KG1 (cell line): ENCODE data around the gene TXNRD3.
"Not testable (repeated sequence)": the region's sequence is repeated elsewhere in the genome, so short reads cannot be mapped to it uniquely, and the experiment has no call there.

ENCODE experiments used
- DNase-seq: peaks from one replicate; lab custom pipeline; 2025; lab: John Stamatoyannopoulos, UW

TXNRD3 gene

DNA sequence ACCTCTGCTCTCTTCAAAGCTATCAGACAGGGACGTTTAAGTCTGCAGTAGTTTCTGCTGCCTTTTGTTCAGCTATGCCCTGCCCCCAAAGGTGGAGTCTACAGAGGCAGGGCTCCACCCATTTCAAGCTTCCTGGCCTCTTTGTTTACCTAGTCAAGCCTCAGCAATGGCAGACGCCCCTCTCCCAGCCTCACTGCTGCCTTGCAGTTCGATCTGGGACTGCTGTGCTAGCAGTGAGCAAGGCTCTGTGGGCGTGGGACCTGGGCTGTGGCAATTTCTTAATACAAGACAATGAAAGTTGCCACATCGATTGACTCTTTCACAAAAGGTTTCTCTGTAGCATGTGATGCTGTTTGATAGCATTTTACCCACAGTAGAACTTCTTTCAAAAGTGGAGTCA, 63.4 kb downstream of the TXNRD3 start:
- DNase-seq, result not testable (repeated sequence)

DNA sequence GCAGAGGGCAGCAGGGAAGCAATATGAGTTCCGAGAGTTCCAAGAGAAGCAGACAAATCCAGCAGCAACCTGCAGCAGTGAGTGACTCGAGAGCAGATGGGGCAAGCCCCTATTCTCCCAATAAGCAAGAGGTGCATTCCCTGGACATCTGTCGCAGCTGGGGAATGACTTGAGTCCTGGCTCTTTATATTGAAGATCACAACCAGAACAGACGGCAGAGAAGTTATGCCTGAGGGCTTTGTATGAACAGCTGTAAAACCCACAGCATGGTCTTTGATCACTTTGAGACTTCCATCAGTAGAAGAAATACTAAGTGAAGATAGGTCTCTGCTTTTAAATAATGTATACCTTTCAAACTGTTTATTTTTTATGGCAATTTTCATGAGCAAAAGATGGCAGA, 72.6 kb downstream of the TXNRD3 start:
- no peak for DNase-seq

DNA sequence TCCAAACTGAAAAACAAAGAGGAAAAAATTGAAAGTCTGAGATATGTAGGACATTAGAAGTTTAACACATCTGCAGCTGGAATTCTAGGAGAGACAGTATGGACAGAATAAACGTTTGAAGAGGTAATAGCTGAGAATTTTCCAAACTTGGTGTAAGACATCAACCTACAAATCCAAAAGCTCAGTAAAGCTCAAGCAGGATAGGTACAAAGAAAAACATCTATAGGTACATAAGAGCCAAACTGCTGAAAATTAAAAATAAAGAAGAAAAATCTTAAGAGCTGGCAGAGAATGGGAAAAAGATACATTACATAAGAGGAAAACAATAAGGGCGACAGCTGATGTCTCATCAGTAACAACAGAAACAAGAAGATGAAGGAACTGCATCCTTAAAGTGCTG, 73.4 kb downstream of the TXNRD3 start:
- DNase-seq, result no peak

DNA sequence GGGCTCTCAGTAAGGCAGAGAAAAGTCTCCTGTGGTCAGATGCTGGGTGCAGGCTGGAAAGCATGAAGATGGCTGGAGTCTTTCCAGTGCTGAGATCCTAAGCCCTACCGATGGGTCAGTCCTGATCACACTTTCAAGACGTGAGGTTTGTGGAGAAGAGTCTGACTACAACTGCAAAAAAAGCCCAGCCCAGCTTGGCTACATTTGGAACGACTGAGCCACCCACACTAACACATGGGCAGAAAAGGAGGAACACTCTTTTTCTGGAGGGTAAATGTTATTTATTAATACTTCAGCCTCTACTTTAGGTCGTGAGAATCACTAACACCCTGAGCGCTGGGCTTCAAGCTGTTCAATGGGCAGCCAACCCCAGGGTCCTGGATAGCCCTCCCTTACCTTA, 74.2 kb downstream of the TXNRD3 start:
- DNase-seq, result no peak

DNA sequence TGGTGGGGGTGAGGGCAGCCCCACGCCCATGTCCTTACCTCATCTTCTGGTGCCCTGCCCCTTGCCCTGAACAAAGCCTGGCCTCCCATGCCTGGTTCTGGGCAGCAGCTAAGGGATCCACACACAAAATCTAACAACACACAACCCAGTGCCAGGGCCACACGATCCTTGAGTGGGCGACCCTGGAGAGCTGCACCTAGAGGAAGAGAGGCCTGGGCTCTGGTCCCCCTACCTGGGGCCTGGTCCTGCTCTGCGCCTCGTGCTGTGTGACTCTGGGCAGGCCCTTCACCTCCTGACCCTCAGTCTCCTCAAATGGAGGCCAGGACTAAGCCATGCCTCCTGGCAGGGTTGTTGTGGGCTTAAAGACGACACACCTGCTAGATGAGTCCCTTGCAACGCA, 76.2 kb downstream of the TXNRD3 start:
- no peak for DNase-seq

DNA sequence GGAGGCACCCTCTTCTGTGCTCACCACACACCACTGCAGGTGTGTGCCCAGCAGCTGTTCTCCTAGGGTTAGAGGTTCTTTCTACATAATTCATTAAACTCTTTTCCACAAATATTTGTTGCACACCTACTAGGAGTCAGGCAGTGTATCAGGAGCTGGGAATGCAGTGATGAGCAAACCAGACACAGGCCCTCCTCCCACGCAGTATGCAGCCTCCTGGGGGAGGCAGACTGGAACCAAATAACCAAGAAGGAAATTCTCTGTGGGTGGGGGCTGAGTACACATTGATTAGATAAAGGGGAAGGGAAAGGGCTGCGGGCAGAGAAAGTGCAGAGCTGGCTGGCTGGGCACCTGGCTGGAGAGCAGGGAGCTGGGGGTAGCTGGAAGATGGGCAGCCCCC, 77.7 kb downstream of the TXNRD3 start:
- no peak for DNase-seq

DNA sequence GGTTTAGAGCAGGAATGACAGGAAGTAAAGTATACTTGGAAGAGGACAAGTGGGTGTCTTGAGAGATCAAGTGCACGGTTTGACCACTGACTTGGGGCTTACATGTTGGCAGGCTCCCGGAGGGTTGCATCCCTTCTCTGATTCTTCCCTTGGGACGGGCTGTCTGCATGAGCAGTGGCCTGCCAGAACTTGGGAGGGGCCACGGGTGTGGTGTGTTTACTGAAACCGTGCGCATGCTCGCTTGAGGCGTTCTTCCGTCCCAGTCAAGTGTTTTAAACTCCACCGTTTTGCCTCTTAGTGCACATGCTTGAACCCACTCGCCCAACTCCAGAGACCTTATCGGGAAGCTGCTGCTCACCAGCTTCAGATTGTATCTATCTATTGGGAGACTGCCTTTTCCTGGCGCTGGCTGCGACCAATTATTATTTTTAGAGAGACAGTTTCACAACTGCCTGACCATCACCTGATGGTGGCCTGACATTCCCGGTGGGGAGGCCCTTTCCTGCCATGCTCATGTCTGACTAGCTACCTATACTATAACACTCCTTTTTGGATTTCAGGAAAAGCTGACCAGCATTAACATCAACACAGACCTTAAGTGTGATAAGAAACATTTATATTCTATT, 81.3 kb downstream of the TXNRD3 start:
- DNase-seq, result no peak

DNA sequence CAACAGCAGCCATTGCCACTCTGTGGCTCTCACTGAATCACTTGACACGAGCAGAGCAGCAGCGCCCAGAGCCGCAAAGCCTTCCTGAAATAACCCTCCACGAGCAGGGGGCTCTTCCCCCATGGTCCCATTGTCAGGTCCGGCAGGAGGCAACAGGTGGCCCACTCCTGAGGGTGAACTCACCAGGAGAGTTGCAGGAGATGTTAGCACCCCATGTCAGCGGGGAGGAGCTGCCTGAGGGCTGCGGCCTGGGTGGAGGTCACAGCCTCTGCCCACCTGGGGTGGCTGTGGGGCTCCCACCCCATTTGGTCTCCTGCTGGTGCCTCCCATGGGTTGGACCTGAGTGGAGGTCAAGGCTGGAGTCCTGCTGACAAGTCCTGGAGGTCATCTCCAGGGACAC, 83.8 kb downstream of the TXNRD3 start:
- no peak for DNase-seq

DNA sequence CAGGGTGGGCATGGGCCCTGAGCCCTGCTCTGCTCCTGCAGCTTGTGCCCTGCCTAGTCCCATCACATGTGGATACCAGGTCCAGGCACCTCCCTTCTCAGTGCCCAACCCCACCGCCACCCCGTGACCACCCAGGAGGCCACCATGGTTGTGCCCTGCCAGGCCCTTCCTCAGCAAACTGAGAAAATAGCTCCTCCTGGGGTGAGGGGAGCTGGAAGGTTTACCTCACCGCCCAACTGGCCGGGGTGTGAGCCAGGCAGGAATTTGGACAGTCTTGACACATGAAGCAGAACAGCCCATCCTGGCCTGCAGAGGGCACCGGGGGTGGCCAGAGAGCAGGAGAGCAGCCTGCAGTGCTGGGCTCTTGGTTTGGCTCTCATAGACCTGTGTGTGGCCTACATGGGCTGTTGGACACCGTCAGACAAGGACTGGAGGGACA, 84.8 kb downstream of the TXNRD3 start:
- no peak for DNase-seq

DNA sequence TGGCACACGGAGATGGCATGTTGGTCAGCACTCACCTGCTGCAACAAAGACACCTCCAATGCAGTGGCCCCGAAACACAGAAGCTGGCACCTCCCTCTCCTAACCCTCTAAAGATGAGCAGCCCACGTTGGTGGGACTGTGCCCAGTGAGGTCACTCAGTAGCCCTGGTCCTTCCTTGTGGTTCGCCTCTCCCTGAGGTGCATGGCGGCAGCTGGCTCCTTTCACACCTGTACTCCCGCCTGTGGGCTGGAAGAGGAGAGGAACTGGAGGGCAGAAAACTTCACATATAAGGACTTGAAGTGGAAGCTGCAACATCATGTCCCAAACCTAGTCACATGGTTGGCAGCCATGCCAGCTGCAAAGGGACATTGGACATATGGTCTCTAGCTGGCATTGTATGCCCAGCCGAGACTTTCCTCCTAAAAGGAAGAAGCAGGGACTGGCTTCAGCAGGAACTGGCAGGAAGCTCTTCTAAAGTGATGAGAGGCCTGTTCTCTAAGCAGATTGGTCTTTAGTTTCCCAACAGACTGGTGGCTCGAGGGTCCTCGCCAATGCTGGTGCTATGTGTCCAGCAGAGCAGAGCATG, 85.4 kb downstream of the TXNRD3 start:
- no peak for DNase-seq

DNA sequence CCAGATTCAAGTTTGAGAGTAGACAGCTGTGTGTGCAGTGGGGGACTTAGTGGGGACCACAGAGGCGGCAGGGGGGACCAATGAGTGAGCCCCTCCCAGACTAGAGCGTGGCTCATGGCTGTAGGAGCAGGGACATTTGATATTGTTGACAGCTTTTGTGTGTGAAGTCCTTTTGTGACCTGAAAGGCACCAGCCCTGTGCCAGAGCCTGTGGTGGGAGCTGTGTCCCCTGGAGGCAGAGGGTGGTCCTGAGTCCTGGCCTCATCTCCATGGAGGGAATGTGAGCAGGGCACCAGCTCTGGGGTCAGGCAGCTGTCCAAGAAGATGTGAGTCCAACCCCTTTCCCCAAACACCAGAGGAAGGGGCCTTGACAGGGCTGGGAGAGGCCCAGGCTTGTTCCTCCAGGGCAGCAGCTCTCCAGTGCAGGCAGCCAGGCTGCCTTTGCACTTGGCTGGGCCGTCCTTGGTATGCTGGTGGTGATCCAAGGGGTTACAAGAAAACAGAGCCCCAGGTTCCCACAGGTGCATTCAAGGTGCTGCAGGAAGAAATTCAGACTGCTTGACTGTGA, 86.1 kb downstream of the TXNRD3 start:
- DNase-seq, result no peak

DNA sequence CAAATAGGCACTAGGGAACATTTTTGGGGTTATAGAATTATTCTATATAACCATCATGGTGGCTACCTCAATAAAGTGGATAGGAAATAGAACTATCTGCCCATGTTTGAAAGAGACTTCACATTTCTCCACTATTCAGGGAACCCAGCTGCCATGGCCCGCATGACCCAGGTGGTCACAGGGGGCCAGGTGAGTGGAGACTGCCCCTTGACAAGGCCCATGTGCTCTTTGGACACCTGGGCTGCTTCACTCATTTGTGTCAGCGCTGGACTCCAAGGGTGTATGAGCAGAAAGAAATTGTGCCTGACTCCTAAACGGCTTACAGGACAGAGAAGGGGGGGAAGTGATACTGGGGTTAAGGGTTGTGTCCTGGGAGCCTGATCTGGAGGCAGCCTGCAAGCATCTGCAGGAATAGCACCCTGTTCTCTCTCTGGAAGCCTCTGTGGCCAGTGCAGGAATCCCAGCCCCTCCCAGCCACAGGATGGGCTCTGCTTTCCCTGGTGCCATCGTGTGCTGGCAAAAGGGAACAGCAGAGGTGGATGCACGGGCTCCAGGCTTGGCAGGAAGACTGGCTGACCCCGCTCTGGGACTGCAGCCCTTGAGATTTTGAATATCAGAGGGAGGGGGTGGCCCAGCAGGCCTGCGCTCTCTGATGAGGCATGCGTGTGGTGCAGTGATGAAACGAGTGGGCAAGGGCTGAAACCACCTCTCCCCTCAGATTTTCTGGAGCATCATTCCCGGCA, 87.1 kb downstream of the TXNRD3 start:
- no peak for DNase-seq

DNA sequence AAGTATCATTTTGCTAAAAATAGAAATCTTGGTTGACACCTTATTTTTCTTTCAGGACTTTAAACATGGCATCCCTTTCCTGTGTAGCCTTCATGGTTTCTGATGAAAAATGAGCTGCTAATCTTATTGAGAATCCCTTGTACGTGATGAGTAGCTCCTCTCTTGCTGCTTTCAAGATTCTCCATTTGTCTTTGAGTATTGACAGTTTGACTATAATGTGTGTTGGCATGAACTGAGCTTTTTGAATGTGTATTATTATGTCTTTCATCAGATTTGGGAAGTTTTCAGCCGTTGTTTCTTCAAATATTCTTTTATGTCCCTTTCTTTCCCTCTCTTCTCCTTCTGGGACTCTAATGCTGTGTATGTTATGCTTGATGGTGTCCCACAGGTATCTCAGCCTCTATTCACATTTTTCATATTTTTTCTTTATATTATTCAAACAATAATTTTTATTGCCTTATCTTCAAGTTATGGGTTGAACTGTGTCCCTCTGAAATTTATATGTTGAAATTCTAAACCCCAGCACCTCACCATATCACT, 92.1 kb downstream of the TXNRD3 start:
- no peak for DNase-seq

DNA sequence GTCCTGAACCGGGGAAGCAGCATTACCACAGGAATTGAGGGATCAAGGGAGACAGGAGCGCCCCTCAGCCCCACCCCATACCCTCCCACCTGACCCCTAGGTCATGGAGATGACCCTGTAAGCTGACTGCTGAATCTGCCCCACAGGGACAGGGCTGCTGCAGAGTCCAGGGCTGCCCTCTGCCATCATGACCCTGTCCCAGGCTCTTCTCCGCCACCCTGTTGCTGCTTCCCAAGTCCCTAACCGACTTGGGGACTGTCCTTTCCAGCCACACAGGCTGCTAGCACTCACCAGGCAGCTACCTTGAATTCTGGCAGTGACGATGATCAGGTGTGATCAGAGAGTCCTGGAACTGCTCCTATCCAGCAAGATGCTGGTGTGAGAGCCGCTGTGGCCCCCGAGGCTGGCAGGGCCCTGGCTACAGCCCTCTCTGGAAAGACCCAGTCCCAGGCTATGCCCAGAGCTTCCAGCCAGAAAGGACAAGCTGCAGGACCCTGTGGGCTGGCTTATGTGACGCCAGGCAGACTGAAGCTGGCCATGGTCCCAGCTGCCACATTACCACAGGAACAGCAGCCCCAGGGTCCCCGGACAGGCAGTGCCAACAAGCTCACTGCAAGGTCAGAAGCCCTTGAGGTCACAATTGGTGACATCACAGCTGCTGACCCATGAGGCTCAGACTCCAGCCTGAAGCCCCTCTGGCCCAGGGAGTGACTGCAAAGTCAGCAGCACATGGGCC, 96.4 kb downstream of the TXNRD3 start, which contains the start of gene C3orf22:
Gene C3orf22 (minus strand): TSS at position 597 of the 736 bp plus-strand sequence. CDS start 5,542 bp downstream, outside the sequence.
- DNase-seq, result no peak

DNA sequence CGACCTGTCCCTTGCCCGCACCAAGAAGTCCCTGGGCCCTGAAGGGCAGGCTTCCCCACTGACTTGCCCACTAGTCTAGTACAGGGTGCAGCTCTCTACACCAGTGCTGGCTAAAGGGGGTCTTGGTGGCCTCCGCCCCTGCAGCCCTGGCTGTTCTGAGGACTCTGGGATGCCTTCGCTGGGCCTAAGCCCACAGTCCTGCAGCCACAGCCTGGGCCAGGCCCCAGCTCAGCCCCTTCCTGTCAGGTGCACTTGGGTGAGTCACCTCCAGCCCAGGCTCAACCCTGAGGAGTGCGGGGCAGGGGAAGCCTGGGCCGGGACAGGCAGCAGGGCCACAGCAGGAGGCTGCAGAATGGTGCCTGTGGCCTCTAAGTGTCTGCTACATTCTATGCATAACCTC, 97.2 kb downstream of the TXNRD3 start:
- no peak for DNase-seq

DNA sequence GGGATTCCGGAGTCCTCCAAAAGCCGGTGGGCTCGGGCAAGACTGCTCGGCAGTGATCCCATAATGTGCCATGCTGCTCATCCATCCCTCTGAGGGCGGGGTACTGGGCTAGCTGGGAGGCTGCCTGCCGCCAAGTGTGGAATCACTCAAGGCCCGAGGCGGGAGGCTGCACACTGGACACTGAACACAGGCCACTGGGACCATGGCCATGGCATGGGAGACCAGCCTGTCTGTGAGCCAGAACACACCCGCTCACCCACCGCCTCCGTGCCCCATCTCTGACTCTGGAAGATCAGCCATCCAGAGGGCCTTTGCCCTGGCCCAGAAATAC, 97.5 kb downstream of the TXNRD3 start:
- DNase-seq, result no peak
